ENCODE data around the gene ENTHD1. TPM values are rescaled to one million over a fixed set of nuclear protein-coding genes. Genes with fewer than 3 reads are reported as not detected.

The ENTHD1 gene
- total and polyA plus RNA-seq, 9 of the 15 experiments (the other 6 are each of a cell fraction or from before 2014, with no cell fraction given): 0.13 to 0.98 (median 0.35) TPM

DNA sequence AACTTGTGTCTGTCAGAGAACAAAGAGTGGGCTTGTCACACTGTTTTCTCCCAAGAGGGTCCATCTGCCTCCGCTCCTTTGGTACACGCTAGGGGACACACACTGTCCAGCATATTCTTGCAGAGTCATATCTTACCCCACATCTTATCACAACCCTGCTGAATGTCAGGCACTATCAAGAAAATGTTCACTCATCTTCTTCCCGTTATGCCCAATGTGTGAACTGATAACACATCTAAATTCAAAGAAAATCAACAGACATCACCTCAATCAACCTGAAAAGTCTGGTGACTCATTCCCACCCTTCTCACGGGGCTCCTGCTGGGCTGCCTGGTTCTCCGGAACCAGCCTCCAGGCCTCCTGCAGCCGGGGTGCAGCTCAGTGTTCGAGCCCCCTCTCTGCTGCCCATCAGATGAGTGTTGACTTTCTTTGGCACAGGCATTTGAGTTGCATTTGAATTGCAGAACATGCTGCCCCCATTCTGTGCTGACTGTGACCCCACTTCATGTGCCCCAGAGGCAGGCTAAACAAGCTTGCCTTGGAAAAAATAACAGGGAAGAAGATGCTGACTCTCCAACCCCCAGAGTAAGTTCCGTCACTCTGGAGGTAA, 26.7 kb upstream of the ENTHD1 start (continued):
- no peak for TF ChIP-seq ZFP30 (CRISPR knock-in tag; IDR thresholded peaks at IDR 0.05; ENCODE audit: borderline replicate concordance)
- no peak for TF ChIP-seq TCFL5 (CRISPR knock-in tag; conservative IDR thresholded peaks at IDR 0.05)
- peak; percentile 58; the same call in 1 of the 2 replicates for TF ChIP-seq MAFF (IDR thresholded peaks at IDR 0.05; ENCODE audit: low read length)
- no peak for TF ChIP-seq SIN3B (IDR thresholded peaks at IDR 0.05; ENCODE audit: low read depth)
- TF ChIP-seq CREM (IDR thresholded peaks at IDR 0.05; ENCODE audit: low read depth): peak; percentile 58; the same call in 1 of the 2 replicates
- no peak for TF ChIP-seq KAT8 (IDR thresholded peaks at IDR 0.05; ENCODE audit: low read depth)
- no peak for TF ChIP-seq TBP (optimal IDR thresholded peaks at IDR 0.05; ENCODE audit: low read depth, low read length)
- TF ChIP-seq ZNF717 (CRISPR knock-in tag; IDR thresholded peaks at IDR 0.05): no peak
- no peak for TF ChIP-seq NFXL1 (CRISPR knock-in tag; IDR thresholded peaks at IDR 0.05)
- no peak for TF ChIP-seq PURB (CRISPR knock-in tag; IDR thresholded peaks at IDR 0.05; ENCODE audit: low read depth)
- peak; percentile 76 for TF ChIP-seq C11orf30 (IDR thresholded peaks at IDR 0.05; ENCODE audit: low read depth)
- TF ChIP-seq DIDO1 (tag; IDR thresholded peaks at IDR 0.05; ENCODE audit: low read depth): no peak
- TF ChIP-seq RFX7 (CRISPR knock-in tag; IDR thresholded peaks at IDR 0.05): no peak
- peak; percentile 90 for TF ChIP-seq TAL1 (IDR thresholded peaks at IDR 0.05)
- no peak for TF ChIP-seq ZNF3 (CRISPR knock-in tag; IDR thresholded peaks at IDR 0.05)
- TF ChIP-seq, protein P1, sequence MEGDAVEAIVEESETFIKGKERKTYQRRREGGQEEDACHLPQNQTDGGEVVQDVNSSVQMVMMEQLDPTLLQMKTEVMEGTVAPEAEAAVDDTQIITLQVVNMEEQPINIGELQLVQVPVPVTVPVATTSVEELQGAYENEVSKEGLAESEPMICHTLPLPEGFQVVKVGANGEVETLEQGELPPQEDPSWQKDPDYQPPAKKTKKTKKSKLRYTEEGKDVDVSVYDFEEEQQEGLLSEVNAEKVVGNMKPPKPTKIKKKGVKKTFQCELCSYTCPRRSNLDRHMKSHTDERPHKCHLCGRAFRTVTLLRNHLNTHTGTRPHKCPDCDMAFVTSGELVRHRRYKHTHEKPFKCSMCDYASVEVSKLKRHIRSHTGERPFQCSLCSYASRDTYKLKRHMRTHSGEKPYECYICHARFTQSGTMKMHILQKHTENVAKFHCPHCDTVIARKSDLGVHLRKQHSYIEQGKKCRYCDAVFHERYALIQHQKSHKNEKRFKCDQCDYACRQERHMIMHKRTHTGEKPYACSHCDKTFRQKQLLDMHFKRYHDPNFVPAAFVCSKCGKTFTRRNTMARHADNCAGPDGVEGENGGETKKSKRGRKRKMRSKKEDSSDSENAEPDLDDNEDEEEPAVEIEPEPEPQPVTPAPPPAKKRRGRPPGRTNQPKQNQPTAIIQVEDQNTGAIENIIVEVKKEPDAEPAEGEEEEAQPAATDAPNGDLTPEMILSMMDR (IDR thresholded peaks at IDR 0.05 in 2 of 3, conservative IDR thresholded peaks at IDR 0.05 in 1 of 3; ENCODE audit: insufficient read depth in 2 of 3, low read depth in 1 of 3, low read length in 3 of 3): no peak
- no peak for TF ChIP-seq ZNF57 (CRISPR knock-in tag; IDR thresholded peaks at IDR 0.05)
- no peak for TF ChIP-seq ZC3H11A (IDR thresholded peaks at IDR 0.05; ENCODE audit: low read depth, low read length)
- TF ChIP-seq, protein P2, sequence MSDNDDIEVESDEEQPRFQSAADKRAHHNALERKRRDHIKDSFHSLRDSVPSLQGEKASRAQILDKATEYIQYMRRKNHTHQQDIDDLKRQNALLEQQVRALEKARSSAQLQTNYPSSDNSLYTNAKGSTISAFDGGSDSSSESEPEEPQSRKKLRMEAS (CRISPR knock-in tag; IDR thresholded peaks at IDR 0.05): no peak
- no peak for TF ChIP-seq CHD4 (IDR thresholded peaks at IDR 0.05; ENCODE audit: insufficient read depth, insufficient replicate concordance, low read depth, low read length, poor library complexity, severe bottlenecking)
- TF ChIP-seq POLR2G (IDR thresholded peaks at IDR 0.05; ENCODE audit: low read depth, low read length): no peak
- TF ChIP-seq KDM5B (IDR thresholded peaks at IDR 0.05; ENCODE audit: insufficient replicate concordance, low read depth, low read length): no peak
- TF ChIP-seq CHD1 (IDR thresholded peaks at IDR 0.05; ENCODE audit: low read length): no peak
- no peak for TF ChIP-seq KLF1 (tag; IDR thresholded peaks at IDR 0.05)
- no peak for TF ChIP-seq SMAD3 (CRISPR knock-in tag; conservative IDR thresholded peaks at IDR 0.05)
- TF ChIP-seq ZSCAN32 (CRISPR knock-in tag; IDR thresholded peaks at IDR 0.05): no peak
- TF ChIP-seq, protein P3, sequence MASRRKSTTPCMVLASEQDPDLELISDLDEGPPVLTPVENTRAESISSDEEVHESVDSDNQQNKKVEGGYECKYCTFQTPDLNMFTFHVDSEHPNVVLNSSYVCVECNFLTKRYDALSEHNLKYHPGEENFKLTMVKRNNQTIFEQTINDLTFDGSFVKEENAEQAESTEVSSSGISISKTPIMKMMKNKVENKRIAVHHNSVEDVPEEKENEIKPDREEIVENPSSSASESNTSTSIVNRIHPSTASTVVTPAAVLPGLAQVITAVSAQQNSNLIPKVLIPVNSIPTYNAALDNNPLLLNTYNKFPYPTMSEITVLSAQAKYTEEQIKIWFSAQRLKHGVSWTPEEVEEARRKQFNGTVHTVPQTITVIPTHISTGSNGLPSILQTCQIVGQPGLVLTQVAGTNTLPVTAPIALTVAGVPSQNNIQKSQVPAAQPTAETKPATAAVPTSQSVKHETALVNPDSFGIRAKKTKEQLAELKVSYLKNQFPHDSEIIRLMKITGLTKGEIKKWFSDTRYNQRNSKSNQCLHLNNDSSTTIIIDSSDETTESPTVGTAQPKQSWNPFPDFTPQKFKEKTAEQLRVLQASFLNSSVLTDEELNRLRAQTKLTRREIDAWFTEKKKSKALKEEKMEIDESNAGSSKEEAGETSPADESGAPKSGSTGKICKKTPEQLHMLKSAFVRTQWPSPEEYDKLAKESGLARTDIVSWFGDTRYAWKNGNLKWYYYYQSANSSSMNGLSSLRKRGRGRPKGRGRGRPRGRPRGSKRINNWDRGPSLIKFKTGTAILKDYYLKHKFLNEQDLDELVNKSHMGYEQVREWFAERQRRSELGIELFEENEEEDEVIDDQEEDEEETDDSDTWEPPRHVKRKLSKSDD (conservative IDR thresholded peaks at IDR 0.05; ENCODE audit: low read length): no peak
- TF ChIP-seq WHSC1 (IDR thresholded peaks at IDR 0.05; ENCODE audit: low read length): no peak

Data from K562 (cell line).